ENCODE results near the gene TNFAIP6. TPM values are rescaled to one million over a fixed set of nuclear protein-coding genes. Genes with fewer than 3 reads are reported as not detected.

The TNFAIP6 gene
- total and polyA plus RNA-seq, 10 of the 15 experiments (the other 5 are each of a cell fraction or from before 2014, with no cell fraction given): 0.68 to 5.7 (median 1.3) TPM

GRCh38 chr2:151379169-151379568 lies 21.8 kb downstream of the TNFAIP6 start:
- POLR2A ChIA-PET: no interaction called here
- FAIRE-seq: no peak

More at GRCh38 chr2:151379169-151379568, 21.8 kb downstream of the TNFAIP6 start:
- H3K27ac ChIP-seq (ENCODE audit: control insufficient read depth, insufficient read depth): no peak overlapping the region
- SMC1A ChIA-PET (ENCODE audit: uncharacterized antibody, unreplicated experiment): interaction anchor here (0.7 kb wide), 1 partner anchor 42 kb away, joined by 3 read pairs; no protein-coding TSS in a partner anchor
- ATAC-seq: no peak
- H3K4me3 ChIP-seq: no peak overlapping the region
- no peaks in the 10 kb centered on the region for H3K9me3 ChIP-seq (replicated peaks; ENCODE audit: control insufficient read depth, insufficient read depth, low read length)
- no peak for DNase-seq (ENCODE audit: low read depth, low spot score)
- TF ChIP-seq SMAD1 (IDR thresholded peaks at IDR 0.05; ENCODE audit: low read depth, partially characterized antibody) (no peak), PBX3 (IDR thresholded peaks at IDR 0.05; ENCODE audit: insufficient replicate concordance, low read depth, low read length) (no peak), FOXM1 (IDR thresholded peaks at IDR 0.05; ENCODE audit: low read depth, low read length) (no peak), RELB (IDR thresholded peaks at IDR 0.05; ENCODE audit: low read depth) (no peak), SUZ12 (IDR thresholded peaks at IDR 0.05; ENCODE audit: unreplicated experiment) (no peak), MEF2A (IDR thresholded peaks at IDR 0.05; ENCODE audit: insufficient read depth, low read depth, low read length) (no peak), RB1 (IDR thresholded peaks at IDR 0.05; ENCODE audit: borderline replicate concordance) (no peak)
- H3K4me1 ChIP-seq (ENCODE audit: control insufficient read depth, insufficient read depth, low read length): no peaks in the 10 kb centered on the region
- no peaks in the 10 kb centered on the region for H4K20me1 ChIP-seq (ENCODE audit: control insufficient read depth, insufficient read depth)
- no peak overlapping the region for H2AFZ ChIP-seq (ENCODE audit: control insufficient read depth, low read depth, low read length)
- no peaks in the 10 kb centered on the region for H3K27me3 ChIP-seq (replicated peaks in 1 of 2; ENCODE audit: control insufficient read depth in 2 of 2, insufficient read depth in 2 of 2, low read length in 1 of 2)
- intact Hi-C loops (cut with micrococcal nuclease; ENCODE audit: unreplicated experiment): no loop called here
- H3K36me3 ChIP-seq (ENCODE audit: control insufficient read depth in 2 of 2, insufficient read depth in 2 of 2, low read length in 1 of 2): no peaks in the 10 kb centered on the region
- no peaks in the 10 kb centered on the region for H3K79me2 ChIP-seq (ENCODE audit: control insufficient read depth, insufficient read depth, low read length)
- H3K9ac ChIP-seq (ENCODE audit: control insufficient read depth, insufficient read depth, low read length): no peak overlapping the region
- RAD21 ChIA-PET (ENCODE audit: unreplicated experiment): no interaction called here
- no TSS peak for BruUV-seq (replicated peaks)
- no peak overlapping the region for H3K4me2 ChIP-seq (ENCODE audit: control insufficient read depth, insufficient read depth)
- WGBS (ENCODE audit: insufficient coverage, insufficient replicate concordance, low lambda C conversion rate, missing lambda C conversion rate): 82% methylated on average over 4 of the region's 4 CpGs
- CTCF ChIA-PET: no interaction called here
- in situ Hi-C loops (cut with MboI): no loop called here

Data from GM12878 (cell line).